Caco-2 (cell line): ENCODE measurements around the gene TRIM71. TPM values are rescaled to one million over a fixed set of nuclear protein-coding genes. Genes with fewer than 3 reads are reported as not detected.
A peak's percentile ranks its signal among the peaks of the same experiment; 100 is the strongest.

Source experiments
- BruUV-seq: library from RNA; stranded (reverse); fragments of 400-500 nt; replicated peaks from 2 replicates; lab custom pipeline; 2021; lab: Mats Ljungman, UMichigan
- CTCF ChIA-PET: fragments of 300-600 bp; sonication (Branson Sonifier 250); formaldehyde crosslinking; loops from one replicate; lab custom pipeline; 2022; ENCODE audit warnings: antibody characterized with exemption; lab: Charles Lee
- POLR2A ChIA-PET: fragments of 300-600 bp; sonication (Branson Sonifier 250); formaldehyde crosslinking; loops from one replicate; lab custom pipeline; 2022; ENCODE audit warnings: antibody characterized with exemption; lab: Charles Lee
- DNase-seq, 2 experiments: peaks; one replicate each; pipeline versions ENCODE4 v3.0.0 to v3.0.0-alpha.2; 2020 to 2022
- H3K27me3 ChIP-seq: replicated peaks from 2 replicates; pipeline ENCODE4 v1.6.0; 2011; ENCODE audit warnings: low read length; ENCODE audit not compliant: control insufficient read depth, insufficient read depth
- H3K36me3 ChIP-seq: 2 replicates; pipeline ENCODE4 v1.5.1; 2011; ENCODE audit warnings: low read length; ENCODE audit not compliant: control insufficient read depth, insufficient read depth
- H3K4me1 ChIP-seq: fragments of 250-450 bp; sonication (Bioruptor Pico); 2 replicates; pipeline ENCODE4 v1.5.1; 2020; ENCODE audit warnings: mild to moderate bottlenecking
- H3K4me3 ChIP-seq: 2 replicates; pipeline ENCODE4 v1.5.1; 2011; ENCODE audit warnings: low read depth, mild to moderate bottlenecking, control low read depth, low read length
- H3K9me3 ChIP-seq: fragments of 250-450 bp; sonication (Bioruptor Pico); 2 replicates; pipeline ENCODE4 v1.5.1; 2020; ENCODE audit warnings: mild to moderate bottlenecking, moderate library complexity
- H3K27ac Mint-ChIP-seq: one replicate; pipeline ENCODE4 v1.8.0; 2022; ENCODE audit warnings: mixed read lengths; ENCODE audit not compliant: unreplicated experiment
- H3K27me3 Mint-ChIP-seq: one replicate; pipeline ENCODE4 v1.8.0; 2022; ENCODE audit warnings: mixed read lengths; ENCODE audit not compliant: insufficient read depth, unreplicated experiment
- H3K36me3 Mint-ChIP-seq: one replicate; pipeline ENCODE4 v1.8.0; 2022; ENCODE audit warnings: mild to moderate bottlenecking, mixed read lengths; ENCODE audit not compliant: insufficient read depth, unreplicated experiment
- H3K4me1 Mint-ChIP-seq: one replicate; pipeline ENCODE4 v1.8.0; 2022; ENCODE audit warnings: low read depth, mixed read lengths; ENCODE audit not compliant: unreplicated experiment
- H3K4me3 Mint-ChIP-seq: one replicate; pipeline ENCODE4 v1.8.0; 2022; ENCODE audit warnings: mild to moderate bottlenecking, moderate library complexity, mixed read lengths; ENCODE audit not compliant: unreplicated experiment
- H3K9me3 Mint-ChIP-seq: one replicate; pipeline ENCODE4 v1.8.0; 2022; ENCODE audit warnings: mixed read lengths; ENCODE audit not compliant: unreplicated experiment
- CTCF ChIP-seq, 2 experiments: fragments of 200-600 bp in 1 of 2; IDR thresholded peaks; 1 replicate in 1 of 2; 2 replicates in 1 of 2; pipeline versions ENCODE4 v1.5.1 to v1.8.0; 2011 to 2022; ENCODE audit warnings: antibody characterized with exemption in 1 of 2, control low read depth in 1 of 2, inconsistent platforms in 1 of 2, low read depth in 1 of 2, low read length in 1 of 2, mild to moderate bottlenecking in 1 of 2, moderate library complexity in 1 of 2; ENCODE audit not compliant: insufficient read depth in 1 of 2, severe bottlenecking in 1 of 2, unreplicated experiment in 1 of 2
- intact Hi-C: fragments of 100-400 bp; cut with micrococcal nuclease; formaldehyde crosslinking; loops from one replicate; pipeline ENCODE4 v1.10.0; 2022; ENCODE audit not compliant: unreplicated experiment
- total RNA-seq: library from RNA; stranded (reverse); gene quantifications from 2 replicates; pipeline ENCODE4 v1.2.3, GENCODE V29; 2022

TRIM71 gene
- total RNA-seq, 1 experiment from 2014 or later, result 68.4 TPM

DNA sequence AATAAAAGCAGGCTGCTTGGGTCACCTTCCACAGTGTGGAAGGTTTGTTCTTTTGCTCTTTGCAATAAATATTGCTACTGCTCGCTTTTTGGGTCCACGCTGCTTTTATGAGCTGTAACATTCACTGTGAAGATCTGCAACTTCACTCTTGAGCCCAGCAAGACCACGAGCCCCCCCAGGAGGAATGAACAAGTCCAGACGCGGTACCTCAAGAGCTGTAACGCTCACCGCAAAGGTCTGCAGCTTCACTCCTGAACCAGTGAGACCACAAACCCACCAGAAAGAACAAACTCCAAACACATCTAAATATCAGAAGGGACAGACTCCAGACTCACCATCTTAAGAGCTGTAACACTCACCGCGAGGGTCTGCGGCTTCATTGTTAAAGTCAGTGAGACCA lies 86.2 kb downstream of the TRIM71 start:
- no peak for DNase-seq
- Mint-ChIP-seq H3K4me3 (no peak overlapping the region), H3K9me3 (peaks cover 8% of the 10 kb centered on the region), H3K36me3 (peaks cover 62% of the 10 kb centered on the region), H3K27me3 (no peaks in the 10 kb centered on the region), H3K4me1 (peaks cover 11% of the 10 kb centered on the region), H3K27ac (no peak overlapping the region)
- TSS peak; percentile 27 for BruUV-seq
- CTCF ChIA-PET, result no interaction called here
- intact Hi-C loops, result no loop called here
- H3K4me1 ChIP-seq, result 0 out of 2 replicates have a peak, but pooled peaks cover 3% of the 10 kb centered on the region
- POLR2A ChIA-PET, result interaction anchor here (1.1 kb wide), 1 partner anchor 219 kb away, joined by 3 read pairs; the partner anchor contains the start of gene CNOT10
- H3K36me3 ChIP-seq, result no peaks in the 10 kb centered on the region
- H3K4me3 ChIP-seq, result no peak overlapping the region
- no peaks in the 10 kb centered on the region for H3K27me3 ChIP-seq
- no peak for TF ChIP-seq CTCF (IDR thresholded peaks at IDR 0.05; ENCODE audit: insufficient read depth in 1 of 2, low read depth in 1 of 2, low read length in 1 of 2, severe bottlenecking in 1 of 2, unreplicated experiment in 1 of 2)
- no peaks in the 10 kb centered on the region for H3K9me3 ChIP-seq

GRCh38 chr3:32909999-32910398 lies 92.2 kb downstream of the TRIM71 start:
- no peak for DNase-seq
- H3K4me3 ChIP-seq, result no peak overlapping the region
- no peaks in the 10 kb centered on the region for H3K36me3 ChIP-seq
- H3K27me3 ChIP-seq, result no peaks in the 10 kb centered on the region
- CTCF ChIA-PET, result no interaction called here
- H3K9me3 ChIP-seq, result no peaks in the 10 kb centered on the region
- Mint-ChIP-seq H3K9me3 (no peaks in the 10 kb centered on the region), H3K27me3 (no peaks in the 10 kb centered on the region), H3K27ac (no peak overlapping the region), H3K36me3 (peaks cover 29% of the 10 kb centered on the region), H3K4me3 (no peak overlapping the region), H3K4me1 (peaks cover 13% of the 10 kb centered on the region)
- no TSS peak for BruUV-seq
- no peaks in the 10 kb centered on the region for H3K4me1 ChIP-seq
- POLR2A ChIA-PET, result no interaction called here
- TF ChIP-seq CTCF (IDR thresholded peaks at IDR 0.05; ENCODE audit: insufficient read depth in 1 of 2, low read depth in 1 of 2, low read length in 1 of 2, severe bottlenecking in 1 of 2, unreplicated experiment in 1 of 2), result no peak
- intact Hi-C loops, result no loop called here

DNA sequence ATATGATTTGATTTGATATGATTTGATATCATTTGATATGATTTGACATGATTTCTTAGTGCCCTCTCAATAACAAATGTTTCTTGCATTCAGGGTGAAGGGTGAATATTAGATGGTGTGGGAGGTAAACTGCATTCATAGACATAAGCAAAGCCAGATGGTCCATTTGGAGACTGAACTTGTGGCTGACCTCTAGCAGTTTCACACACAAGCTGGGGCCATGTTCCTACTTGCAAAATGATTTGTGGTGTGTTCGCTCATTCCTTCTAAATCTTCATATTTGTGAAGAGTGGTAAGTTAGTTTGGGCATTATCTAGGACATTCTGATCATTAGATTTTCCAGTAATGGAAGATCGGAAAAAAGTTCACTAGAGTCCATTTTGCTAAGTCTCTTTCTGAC lies 93.2 kb downstream of the TRIM71 start:
- no peak overlapping the region for H3K27ac Mint-ChIP-seq
- Histone ChIP-seq H3K4me3 (no peak overlapping the region), H3K27me3 (no peaks in the 10 kb centered on the region), H3K36me3 (no peaks in the 10 kb centered on the region), H3K4me1 (no peaks in the 10 kb centered on the region), H3K9me3 (no peaks in the 10 kb centered on the region)
- BruUV-seq, result no TSS peak
- TF ChIP-seq CTCF (IDR thresholded peaks at IDR 0.05; ENCODE audit: insufficient read depth in 1 of 2, low read depth in 1 of 2, low read length in 1 of 2, severe bottlenecking in 1 of 2, unreplicated experiment in 1 of 2), result no peak
- H3K36me3 Mint-ChIP-seq, result peaks cover 24% of the 10 kb centered on the region
- H3K9me3 Mint-ChIP-seq, result no peaks in the 10 kb centered on the region
- peaks cover 13% of the 10 kb centered on the region for H3K4me1 Mint-ChIP-seq
- intact Hi-C loops, result no loop called here
- no peak overlapping the region for H3K4me3 Mint-ChIP-seq
- ChIA-PET POLR2A (no interaction called here), CTCF (no interaction called here)
- H3K27me3 Mint-ChIP-seq, result no peaks in the 10 kb centered on the region
- no peak for DNase-seq
